Measurements from ENCODE around the gene C10orf90.

Gene C10orf90

GRCh38 chr10:126661841-126662515 lies 8.5 kb downstream of the C10orf90 start:
- in situ Hi-C loops (cut with MboI; ENCODE audit: low sequenced_read_pairs, unreplicated experiment) = no loop called here

GRCh38 chr10:126661356-126661755 lies 9.1 kb downstream of the C10orf90 start:
- in situ Hi-C loops (cut with MboI; ENCODE audit: low sequenced_read_pairs, unreplicated experiment) = no loop called here
- DNase-seq (ENCODE audit: low spot score) = no peak
- no peak for TF ChIP-seq CTCF (IDR thresholded peaks at IDR 0.05; ENCODE audit: borderline replicate concordance, control extremely low read depth, extremely low read depth, insufficient read depth, missing control alignments)

More at GRCh38 chr10:126661841-126662515, 8.5 kb downstream of the C10orf90 start:
- TF ChIP-seq CTCF (IDR thresholded peaks at IDR 0.05; ENCODE audit: borderline replicate concordance, control extremely low read depth, extremely low read depth, insufficient read depth, missing control alignments) = no peak
- DNase-seq (ENCODE audit: low spot score) = no peak

GRCh38 chr10:126659750-126660149 lies 10.7 kb downstream of the C10orf90 start:
- DNase-seq (ENCODE audit: low spot score) = no peak
- no peak for TF ChIP-seq CTCF (IDR thresholded peaks at IDR 0.05; ENCODE audit: borderline replicate concordance, control extremely low read depth, extremely low read depth, insufficient read depth, missing control alignments)

GRCh38 chr10:126658928-126659327 lies 11.6 kb downstream of the C10orf90 start:
- no peak for DNase-seq (ENCODE audit: low spot score)
- TF ChIP-seq CTCF (IDR thresholded peaks at IDR 0.05; ENCODE audit: borderline replicate concordance, control extremely low read depth, extremely low read depth, insufficient read depth, missing control alignments) = no peak

More at GRCh38 chr10:126659750-126660149, 10.7 kb downstream of the C10orf90 start:
- in situ Hi-C loops (cut with MboI; ENCODE audit: low sequenced_read_pairs, unreplicated experiment) = no loop called here

GRCh38 chr10:126654579-126654978 lies 15.9 kb downstream of the C10orf90 start:
- in situ Hi-C loops (cut with MboI; ENCODE audit: low sequenced_read_pairs, unreplicated experiment) = no loop called here
- no peak for DNase-seq (ENCODE audit: low spot score)
- TF ChIP-seq CTCF (IDR thresholded peaks at IDR 0.05; ENCODE audit: borderline replicate concordance, control extremely low read depth, extremely low read depth, insufficient read depth, missing control alignments) = no peak

More at GRCh38 chr10:126658928-126659327, 11.6 kb downstream of the C10orf90 start:
- in situ Hi-C loops (cut with MboI; ENCODE audit: low sequenced_read_pairs, unreplicated experiment) = no loop called here

GRCh38 chr10:126651467-126651866 lies 19.0 kb downstream of the C10orf90 start:
- DNase-seq (ENCODE audit: low spot score) = no peak
- TF ChIP-seq CTCF (IDR thresholded peaks at IDR 0.05; ENCODE audit: borderline replicate concordance, control extremely low read depth, extremely low read depth, insufficient read depth, missing control alignments) = no peak
- in situ Hi-C loops (cut with MboI; ENCODE audit: low sequenced_read_pairs, unreplicated experiment) = no loop called here
